GM12878 (cell line): Measurements from ENCODE around the gene SLC25A11. TPM values are rescaled to one million over a fixed set of nuclear protein-coding genes. Genes with fewer than 3 reads are reported as not detected.

ENCODE experiments used
- ATAC-seq: fragments of 200-7000 bp; cut with Tn5 transposase; 3 replicates; pipeline ENCODE4 v1.9.1; 2020; ENCODE audit warnings: mild to moderate bottlenecking, moderate library complexity
- BruUV-seq: library from RNA; stranded (reverse); fragments of 400-500 nt; replicated peaks from 2 replicates; lab custom pipeline; 2021; lab: Mats Ljungman, UMichigan
- CTCF ChIA-PET: fragments of 300-600 bp; sonication (Branson Sonifier 250); formaldehyde crosslinking; extraction: SDS; loops from one replicate; lab custom pipeline; 2021; ENCODE audit warnings: inconsistent platforms; lab: Yijun Ruan, JAX
- POLR2A ChIA-PET: fragments of 350-600 bp; formaldehyde crosslinking; extraction: SDS; loops from one replicate; lab custom pipeline; 2021; ENCODE audit warnings: inconsistent platforms; lab: Charles Lee
- RAD21 ChIA-PET: fragments of 300-600 bp; sonication (Branson Sonifier 250); formaldehyde crosslinking; loops from one replicate; lab custom pipeline; 2023; ENCODE audit warnings: antibody characterized with exemption; ENCODE audit not compliant: unreplicated experiment; lab: Charles Lee
- SMC1A ChIA-PET: fragments of 300-600 bp; sonication (Branson Sonifier 250); formaldehyde crosslinking; loops from one replicate; lab custom pipeline; 2023; ENCODE audit not compliant: unreplicated experiment, uncharacterized antibody; lab: Charles Lee
- DNase-seq: peaks from one replicate; pipeline ENCODE4 v3.0.0-alpha.2; 2011; ENCODE audit warnings: low read depth, low spot score
- FAIRE-seq: peaks from 3 replicates; lab custom pipeline; 2011; peaks lifted over from hg19 to GRCh38; lab: Jason Lieb, UNC
- H2AFZ ChIP-seq: 2 replicates; pipeline ENCODE4 v1.6.0; 2011; ENCODE audit warnings: low read depth, low read length, control low read depth; ENCODE audit not compliant: control insufficient read depth
- H3K27ac ChIP-seq: 2 replicates; pipeline ENCODE4 v1.5.1; 2011; ENCODE audit warnings: control low read depth; ENCODE audit not compliant: control insufficient read depth, insufficient read depth
- H3K27me3 ChIP-seq, 2 experiments: replicated peaks in 1 of 2; 2 replicates each; pipeline versions ENCODE4 v1.6.0 to v1.6.1; 2011; ENCODE audit warnings: low read length in 1 of 2; ENCODE audit not compliant: control insufficient read depth in 2 of 2, insufficient read depth in 2 of 2
- H3K36me3 ChIP-seq, 2 experiments: 2 replicates each; pipeline ENCODE4 v1.5.1; 2011; ENCODE audit warnings: low read length in 1 of 2; ENCODE audit not compliant: control insufficient read depth in 2 of 2, insufficient read depth in 2 of 2
- H3K4me1 ChIP-seq: 2 replicates; pipeline ENCODE4 v1.6.1; 2011; ENCODE audit warnings: mild to moderate bottlenecking, low read length, moderate library complexity, mixed read lengths; ENCODE audit not compliant: control insufficient read depth, insufficient read depth
- H3K4me2 ChIP-seq: 2 replicates; pipeline ENCODE4 v1.6.0; 2011; ENCODE audit warnings: control low read depth; ENCODE audit not compliant: control insufficient read depth, insufficient read depth
- H3K4me3 ChIP-seq: fragments of 200-600 bp; sonication (generic); 2 replicates; pipeline ENCODE4 v1.5.1; 2016
- H3K79me2 ChIP-seq: 2 replicates; pipeline ENCODE4 v1.6.0; 2011; ENCODE audit warnings: low read length; ENCODE audit not compliant: control insufficient read depth, insufficient read depth
- H3K9ac ChIP-seq: 2 replicates; pipeline ENCODE4 v1.8.0; 2011; ENCODE audit warnings: low read length, control low read depth, mixed read lengths; ENCODE audit not compliant: control insufficient read depth, insufficient read depth
- H3K9me3 ChIP-seq: replicated peaks from 3 replicates; pipeline ENCODE4 v1.5.1; 2011; ENCODE audit warnings: mild to moderate bottlenecking, low read length; ENCODE audit not compliant: control insufficient read depth, insufficient read depth
- H4K20me1 ChIP-seq: 2 replicates; pipeline ENCODE4 v1.6.0; 2011; ENCODE audit not compliant: control insufficient read depth, insufficient read depth
- CTCF ChIP-seq, 3 experiments: IDR thresholded peaks in 2 of 3; conservative IDR thresholded peaks in 1 of 3; 2 replicates each; pipeline ENCODE4 v1.5.1; 2011; ENCODE audit warnings: low read depth in 3 of 3, low read length in 3 of 3, mild to moderate bottlenecking in 3 of 3, control low read depth in 2 of 3, moderate library complexity in 2 of 3, inconsistent platforms in 1 of 3, mixed read lengths in 1 of 3; ENCODE audit not compliant: control insufficient read depth in 2 of 3, insufficient read depth in 1 of 3; ENCODE audit errors: extremely low read depth in 1 of 3
- EZH2 ChIP-seq: IDR thresholded peaks from 2 replicates; pipeline ENCODE4 v1.6.1; 2012; ENCODE audit warnings: low read depth, mild to moderate bottlenecking, control low read depth, inconsistent platforms, low read length, borderline replicate concordance; ENCODE audit not compliant: control insufficient read depth
- JUND ChIP-seq: IDR thresholded peaks from 2 replicates; pipeline ENCODE4 v1.6.1; 2012; ENCODE audit warnings: low read depth, mild to moderate bottlenecking, low read length, improper control_type of control experiment, moderate library complexity
- KAT2A ChIP-seq: conservative IDR thresholded peaks from 2 replicates; pipeline ENCODE4 v1.6.1; 2011; ENCODE audit warnings: low read depth, low read length; ENCODE audit not compliant: control insufficient read depth
- MAX ChIP-seq: IDR thresholded peaks from 2 replicates; pipeline ENCODE4 v1.6.1; 2012; ENCODE audit warnings: low read depth, low read length, improper control_type of control experiment
- MEF2B ChIP-seq: fragments of 450-650 bp; IDR thresholded peaks from 2 replicates; pipeline ENCODE4 v1.6.1; 2018; ENCODE audit warnings: mild to moderate bottlenecking, moderate library complexity; ENCODE audit not compliant: partially characterized antibody, poor library complexity, severe bottlenecking
- NBN ChIP-seq: fragments of 450-650 bp; IDR thresholded peaks from 2 replicates; pipeline ENCODE4 v1.6.1; 2016
- NR2C1 ChIP-seq: fragments of 450-650 bp; IDR thresholded peaks from 2 replicates; pipeline ENCODE4 v1.6.1; 2017; ENCODE audit warnings: antibody characterized with exemption, mild to moderate bottlenecking, moderate library complexity
- NR2C2 ChIP-seq: IDR thresholded peaks from 2 replicates; pipeline ENCODE4 v1.6.1; 2011; ENCODE audit warnings: borderline replicate concordance, low read depth; ENCODE audit not compliant: control insufficient read depth, insufficient read length
- NRF1 ChIP-seq: conservative IDR thresholded peaks from 2 replicates; pipeline ENCODE4 v1.6.1; 2011; ENCODE audit warnings: mild to moderate bottlenecking, low read depth, low read length, improper control_type of control experiment
- PAX5 ChIP-seq: IDR thresholded peaks from 2 replicates; pipeline ENCODE4 v1.6.1; 2011; ENCODE audit warnings: low read depth, low read length, borderline replicate concordance
- PAX8 ChIP-seq: fragments of 450-650 bp; IDR thresholded peaks from 2 replicates; pipeline ENCODE4 v1.6.1; 2017; ENCODE audit warnings: mild to moderate bottlenecking, moderate library complexity
- RBBP5 ChIP-seq: fragments of 200-600 bp; sonication (generic); conservative IDR thresholded peaks from 2 replicates; pipeline ENCODE4 v1.6.1; 2016
- SPI1 ChIP-seq: IDR thresholded peaks from 2 replicates; pipeline ENCODE4 v1.6.1; 2011; ENCODE audit warnings: low read depth, mild to moderate bottlenecking, low read length, moderate library complexity, borderline replicate concordance; ENCODE audit not compliant: insufficient read depth
- SRF ChIP-seq, 2 experiments: IDR thresholded peaks; 2 replicates each; pipeline ENCODE4 v1.6.1; 2011; ENCODE audit warnings: low read depth in 2 of 2, low read length in 2 of 2, mild to moderate bottlenecking in 1 of 2, moderate library complexity in 1 of 2
- ZBTB40 ChIP-seq: fragments of 450-650 bp; IDR thresholded peaks from 2 replicates; pipeline ENCODE4 v1.6.1; 2016; ENCODE audit warnings: mild to moderate bottlenecking, moderate library complexity, borderline replicate concordance
- WGBS: methylation state at CpG from one replicate; pipeline ENCODE4 v1.1.6; 2016; ENCODE audit warnings: low lambda C conversion rate; ENCODE audit not compliant: insufficient replicate concordance, insufficient coverage; ENCODE audit errors: missing lambda C conversion rate; 5-methylcytosine and 5-hydroxymethylcytosine counted together
- in situ Hi-C: fragments of 300-500 bp; cut with MboI; formaldehyde crosslinking; loops from 9 replicates; pipeline ENCODE4 v1.14.3; 2018; ENCODE audit warnings: mixed read lengths
- intact Hi-C: fragments of 100-400 bp; cut with micrococcal nuclease; formaldehyde crosslinking; loops from one replicate; pipeline ENCODE4 v1.14.2; 2022; ENCODE audit not compliant: unreplicated experiment
- polyA plus RNA-seq, 11 experiments: library from polyadenylated mRNA; depleted of rRNA in 4 of 11; unstranded in 6 of 11; stranded (reverse) in 5 of 11; fragments of >200 nt; fragmentation: Nextera tagmentation in 4 of 11; fragmentation: Illumina TruSeq in 1 of 11; extraction: Ambion mirVana in 4 of 11; extraction: Trizol in 1 of 11; gene quantifications; 1 replicate in 1 of 11; 2 replicates in 10 of 11; pipeline versions ENCODE4 v1.2.1 to v1.2.3, GENCODE V29; 2011 to 2016; ENCODE audit warnings: inconsistent platforms in 2 of 11, missing spikeins in 2 of 11, low read depth in 1 of 11
- total RNA-seq, 4 experiments: library from RNA; depleted of rRNA in 3 of 4; stranded (reverse); fragments of >200 nt in 3 of 4; fragmentation: Illumina TruSeq in 1 of 4; extraction: Trizol in 1 of 4; gene quantifications; 2 replicates each; pipeline versions ENCODE4 v1.2.1 to v1.2.3, GENCODE V29; 2013 to 2021

Gene SLC25A11
- total and polyA plus RNA-seq, 10 of the 15 experiments (the other 5 are each of a cell fraction or from before 2014, with no cell fraction given), result 5.8 to 142 (median 65.0) TPM

- no TSS peak for BruUV-seq
- Histone ChIP-seq H3K36me3 (no peaks in the 10 kb centered on the region), H3K27me3 (no peaks in the 10 kb centered on the region; a peak in 1 of 4 replicates), H3K4me2 (no peak overlapping the region), H2AFZ (peak overlapping the region; percentile 15; the same call in 1 of the 2 replicates), H3K27ac (no peak overlapping the region), H3K79me2 (no peaks in the 10 kb centered on the region), H4K20me1 (no peaks in the 10 kb centered on the region), H3K9ac (no peak overlapping the region), H3K9me3 (no peaks in the 10 kb centered on the region), H3K4me1 (peaks cover 7% of the 10 kb centered on the region), H3K4me3 (no peak overlapping the region)
- intact Hi-C loops, result no loop called here
- no peak for DNase-seq
- ChIA-PET SMC1A (interaction anchor here (1.1 to 3.2 kb wide), 8 partner anchors 9 to 154 kb away, joined by 3 to 20 read pairs (median 5); partner anchors contain the start of genes C17orf107, RNF167, SLC25A11 and SPAG7), POLR2A (interaction anchor here (0.6 to 1.4 kb wide), 4 partner anchors 8 to 151 kb away, joined by 3 to 6 read pairs (median 4); partner anchors contain the start of genes RNF167, SLC25A11 and SPAG7), RAD21 (interaction anchor here (0.6 to 2.2 kb wide), 9 partner anchors 31 to 164 kb away, joined by 3 to 28 read pairs (median 4); partner anchors contain the start of genes CAMTA2, PFN1, RNF167 and SLC25A11), CTCF (interaction anchor here (0.7 to 3.0 kb wide), 19 partner anchors 10 to 159 kb away, joined by 3 to 35 read pairs (median 6); partner anchors contain the start of genes CAMTA2, ENO3, RNF167 and SLC25A11)
- in situ Hi-C loops, result no loop called here
- FAIRE-seq, result no peak
- TF ChIP-seq NR2C2 (no peak), NBN (no peak), CTCF (IDR thresholded peaks at IDR 0.05 in 2 of 3, conservative IDR thresholded peaks at IDR 0.05 in 1 of 3; ENCODE audit: control insufficient read depth in 2 of 3, extremely low read depth in 1 of 3, insufficient read depth in 1 of 3, low read depth in 3 of 3, low read length in 3 of 3) (no peak), NR2C1 (no peak), RBBP5 (no peak), JUND (no peak), ZBTB40 (no peak), PAX5 (no peak), EZH2 (no peak), SPI1 (no peak), NRF1 (no peak), MEF2B (no peak), PAX8 (no peak), SRF (IDR thresholded peaks at IDR 0.05; ENCODE audit: low read depth in 2 of 2, low read length in 2 of 2) (no peak), KAT2A (no peak), MAX (no peak)
- no peak for ATAC-seq
- 67% methylated on average over 9 of the region's 10 CpGs for WGBS
Measured at GRCh38 chr17:4908301-4908700, 31.5 kb downstream of the SLC25A11 start.
